Smooth muscle cell (in vitro differentiated cells): Measurements from ENCODE around the gene DNAH12. TPM values are rescaled to one million over a fixed set of nuclear protein-coding genes. Genes with fewer than 3 reads are reported as not detected.
"Not testable (repeated sequence)": the region's sequence is repeated elsewhere in the genome, so short reads cannot be mapped to it uniquely, and the experiment has no call there.

ENCODE experiments used
- DNase-seq: peaks from one replicate; lab custom pipeline; 2025; ENCODE audit not compliant: unreplicated experiment; lab: John Stamatoyannopoulos, UW
- H2AFZ ChIP-seq: fragments of 200-600 bp; sonication (generic); 2 replicates; pipeline ENCODE4 v1.6.0; 2016; ENCODE audit warnings: antibody characterized with exemption, low read depth, mild to moderate bottlenecking
- H3F3A ChIP-seq: fragments of 200-600 bp; sonication (generic); 2 replicates; pipeline ENCODE4 v1.6.0; 2017; ENCODE audit warnings: antibody characterized with exemption, low read depth
- H3K27ac ChIP-seq: fragments of 200-600 bp; sonication (generic); 2 replicates; pipeline ENCODE4 v1.5.1; 2016; ENCODE audit warnings: low read depth, mild to moderate bottlenecking
- H3K27me3 ChIP-seq: fragments of 200-600 bp; sonication (generic); 2 replicates; pipeline ENCODE4 v1.6.1; 2016; ENCODE audit warnings: low read depth, mild to moderate bottlenecking
- H3K36me3 ChIP-seq: fragments of 200-600 bp; sonication (generic); 2 replicates; pipeline ENCODE4 v1.5.1; 2016; ENCODE audit warnings: low read depth
- H3K4me1 ChIP-seq: fragments of 200-600 bp; sonication (generic); 2 replicates; pipeline ENCODE4 v1.5.1; 2016; ENCODE audit warnings: low read depth
- H3K4me2 ChIP-seq: fragments of 200-600 bp; sonication (generic); 2 replicates; pipeline ENCODE4 v1.6.0; 2016; ENCODE audit warnings: mild to moderate bottlenecking
- H3K4me3 ChIP-seq: fragments of 200-600 bp; sonication (generic); 2 replicates; pipeline ENCODE4 v1.5.1; 2016; ENCODE audit warnings: mild to moderate bottlenecking
- H3K79me2 ChIP-seq: fragments of 200-600 bp; sonication (generic); 2 replicates; pipeline ENCODE4 v1.6.0; 2016; ENCODE audit warnings: low read depth, mild to moderate bottlenecking
- H3K9ac ChIP-seq: fragments of 200-600 bp; sonication (generic); 2 replicates; pipeline ENCODE4 v1.6.0; 2016; ENCODE audit warnings: low read depth
- H3K9me3 ChIP-seq: fragments of 200-600 bp; sonication (generic); replicated peaks from 2 replicates; pipeline ENCODE4 v1.5.1; 2016; ENCODE audit warnings: low read depth
- H4K20me1 ChIP-seq: fragments of 200-600 bp; sonication (generic); 2 replicates; pipeline ENCODE4 v1.6.0; 2016; ENCODE audit warnings: low read depth
- WGBS: methylation state at CpG from one replicate; pipeline ENCODE4 v1.1.7; 2016; ENCODE audit warnings: low lambda C conversion rate; 5-methylcytosine and 5-hydroxymethylcytosine counted together
- polyA plus RNA-seq: library from polyadenylated mRNA; unstranded; fragments of >200 nt; fragmentation: Nextera tagmentation; extraction: Ambion mirVana; gene quantifications from 2 replicates; pipeline ENCODE4 v1.2.1, GENCODE V29; 2016
- total RNA-seq: library from RNA; depleted of rRNA; stranded (reverse); fragments of >200 nt; gene quantifications from 2 replicates; pipeline ENCODE4 v1.2.3, GENCODE V29; 2014
- TF ChIP-seq, protein P1 (sequence below): fragments of 200-600 bp; sonication (generic); IDR thresholded peaks from 2 replicates; pipeline ENCODE4 v1.5.1; 2017; ENCODE audit warnings: borderline replicate concordance, mild to moderate bottlenecking, antibody characterized with exemption; ENCODE audit not compliant: insufficient read depth, poor library complexity, severe bottlenecking

Gene DNAH12
- total and polyA plus RNA-seq, 2 experiments from 2014 or later: 0.27 TPM; not detected in 1

DNA sequence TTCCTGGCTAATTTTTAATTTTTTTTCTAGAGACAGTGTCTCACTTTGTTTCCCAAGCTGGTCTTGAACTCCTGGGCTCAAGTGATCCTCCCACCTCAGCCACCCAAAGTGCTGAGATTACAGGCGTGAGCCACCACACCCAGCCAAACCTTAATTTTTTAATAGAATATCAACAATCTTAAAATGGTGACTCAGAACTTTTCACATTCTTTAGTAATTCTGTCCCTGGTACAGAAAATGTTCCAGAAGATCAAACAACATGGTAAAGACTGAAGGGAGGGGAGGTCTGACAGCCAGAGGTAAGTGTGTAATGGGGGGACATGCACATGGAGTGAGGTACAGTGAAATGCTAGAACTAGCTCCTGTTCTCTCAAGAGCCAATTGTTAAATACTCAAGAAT, 38.2 kb downstream of the DNAH12 start:
- Histone ChIP-seq H4K20me1 (no peaks in the 10 kb centered on the region), H3K27ac (no peak overlapping the region)
- 86% methylated on average over 1 of the region's 1 CpG for WGBS

DNA sequence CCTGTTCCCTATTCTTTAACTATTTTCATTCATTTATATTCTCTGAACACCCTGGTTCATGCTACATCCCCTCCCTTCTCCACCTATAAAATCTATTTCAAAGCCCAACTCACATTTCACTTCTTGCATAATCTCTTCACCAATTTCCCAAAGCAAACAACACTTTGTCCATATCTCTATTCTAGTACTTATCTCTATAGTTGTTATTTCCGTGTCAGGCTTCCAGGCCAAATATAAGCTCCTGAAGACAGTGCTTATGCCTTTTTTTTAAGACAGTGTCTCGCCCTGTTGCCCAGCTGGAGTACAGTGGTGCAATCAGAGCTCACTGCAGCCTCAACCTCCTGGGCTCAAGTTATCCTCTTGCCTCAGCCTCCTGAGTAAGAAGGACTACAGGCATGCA, 43.6 kb downstream of the DNAH12 start:
- Histone ChIP-seq H3K9ac (no peak overlapping the region), H3K27me3 (no peaks in the 10 kb centered on the region)
- WGBS: 75% methylated on average over 2 of the region's 2 CpGs

More for the DNA sequence above, 38.2 kb downstream of the DNAH12 start:
- H3K4me2 ChIP-seq: no peak overlapping the region
- no peak overlapping the region for H3K4me3 ChIP-seq
- no peak overlapping the region for H2AFZ ChIP-seq
- H3K79me2 ChIP-seq: no peaks in the 10 kb centered on the region
- H3F3A ChIP-seq: no peaks in the 10 kb centered on the region
- no peak overlapping the region for H3K9ac ChIP-seq
- DNase-seq: no peak
- TF ChIP-seq, protein P1, sequence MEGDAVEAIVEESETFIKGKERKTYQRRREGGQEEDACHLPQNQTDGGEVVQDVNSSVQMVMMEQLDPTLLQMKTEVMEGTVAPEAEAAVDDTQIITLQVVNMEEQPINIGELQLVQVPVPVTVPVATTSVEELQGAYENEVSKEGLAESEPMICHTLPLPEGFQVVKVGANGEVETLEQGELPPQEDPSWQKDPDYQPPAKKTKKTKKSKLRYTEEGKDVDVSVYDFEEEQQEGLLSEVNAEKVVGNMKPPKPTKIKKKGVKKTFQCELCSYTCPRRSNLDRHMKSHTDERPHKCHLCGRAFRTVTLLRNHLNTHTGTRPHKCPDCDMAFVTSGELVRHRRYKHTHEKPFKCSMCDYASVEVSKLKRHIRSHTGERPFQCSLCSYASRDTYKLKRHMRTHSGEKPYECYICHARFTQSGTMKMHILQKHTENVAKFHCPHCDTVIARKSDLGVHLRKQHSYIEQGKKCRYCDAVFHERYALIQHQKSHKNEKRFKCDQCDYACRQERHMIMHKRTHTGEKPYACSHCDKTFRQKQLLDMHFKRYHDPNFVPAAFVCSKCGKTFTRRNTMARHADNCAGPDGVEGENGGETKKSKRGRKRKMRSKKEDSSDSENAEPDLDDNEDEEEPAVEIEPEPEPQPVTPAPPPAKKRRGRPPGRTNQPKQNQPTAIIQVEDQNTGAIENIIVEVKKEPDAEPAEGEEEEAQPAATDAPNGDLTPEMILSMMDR: no peak
- H3K9me3 ChIP-seq: no peaks in the 10 kb centered on the region
- H3K27me3 ChIP-seq: no peaks in the 10 kb centered on the region
- H3K36me3 ChIP-seq: no peaks in the 10 kb centered on the region
- H3K4me1 ChIP-seq: no peaks in the 10 kb centered on the region

DNA sequence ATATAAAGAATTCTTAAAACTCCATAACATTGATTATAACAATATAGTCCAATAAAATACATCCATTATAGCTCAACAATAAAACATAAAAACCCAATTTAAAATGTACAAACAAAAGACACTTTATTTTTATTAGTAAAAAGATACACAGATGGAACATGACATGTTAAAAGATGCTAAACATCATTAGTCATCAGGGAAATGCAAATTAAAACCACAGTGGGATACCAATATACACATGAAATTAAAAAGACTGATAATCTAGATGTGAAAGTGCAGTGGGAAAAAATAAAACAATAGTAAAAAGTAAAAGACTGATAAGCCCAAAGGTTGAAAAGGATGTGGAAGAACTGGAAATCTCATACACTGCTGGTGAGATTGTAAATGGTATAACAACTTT, 46.2 kb downstream of the DNAH12 start:
- H4K20me1 ChIP-seq: no peaks in the 10 kb centered on the region
- no peak overlapping the region for H3K9ac ChIP-seq
- no peak overlapping the region for H3K4me2 ChIP-seq
- H3K27ac ChIP-seq: no peak overlapping the region
- no peaks in the 10 kb centered on the region for H3K79me2 ChIP-seq
- H3K27me3 ChIP-seq: no peaks in the 10 kb centered on the region
- no peaks in the 10 kb centered on the region for H3K4me1 ChIP-seq
- H2AFZ ChIP-seq: no peak overlapping the region
- DNase-seq: no peak
- H3K36me3 ChIP-seq: no peaks in the 10 kb centered on the region
- no peaks in the 10 kb centered on the region for H3K9me3 ChIP-seq
- TF ChIP-seq, protein P1: no peak
- H3K4me3 ChIP-seq: no peak overlapping the region
- no peaks in the 10 kb centered on the region for H3F3A ChIP-seq

More for the DNA sequence above, 43.6 kb downstream of the DNAH12 start:
- DNase-seq: no peak
- Histone ChIP-seq H3K4me3 (no peak overlapping the region), H2AFZ (no peak overlapping the region), H3K27ac (no peak overlapping the region), H3K79me2 (no peaks in the 10 kb centered on the region), H3K36me3 (no peaks in the 10 kb centered on the region), H3F3A (no peaks in the 10 kb centered on the region), H3K4me2 (no peak overlapping the region), H3K4me1 (no peaks in the 10 kb centered on the region), H4K20me1 (no peaks in the 10 kb centered on the region), H3K9me3 (no peaks in the 10 kb centered on the region)
- TF ChIP-seq, protein P1: no peak

DNA sequence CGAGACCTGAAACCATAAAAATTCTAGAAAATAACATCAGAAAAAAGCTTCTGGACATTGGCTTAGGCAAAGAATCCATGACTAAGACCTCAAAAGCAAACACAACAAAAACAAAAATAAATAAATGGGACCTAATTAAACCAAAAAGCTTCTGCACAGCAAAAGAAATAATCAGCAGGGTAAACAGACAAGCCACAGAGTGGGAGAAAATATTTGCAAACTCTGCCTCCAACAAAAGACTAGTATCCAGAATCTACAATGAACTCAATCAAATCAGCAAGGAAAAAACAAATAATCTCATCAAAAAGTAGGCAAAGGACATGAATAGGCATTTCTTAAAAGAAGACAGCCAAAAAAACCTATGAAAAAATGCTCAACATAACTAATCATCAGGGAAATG, 59.6 kb downstream of the DNAH12 start:
- H3K27ac ChIP-seq: no peak overlapping the region
- no peaks in the 10 kb centered on the region for H3K79me2 ChIP-seq
- H3K4me3 ChIP-seq: no peak overlapping the region
- H3K36me3 ChIP-seq: no peaks in the 10 kb centered on the region
- no peaks in the 10 kb centered on the region for H3K4me1 ChIP-seq
- no peak for DNase-seq
- H2AFZ ChIP-seq: no peak overlapping the region
- H3K9me3 ChIP-seq: no peaks in the 10 kb centered on the region
- no peaks in the 10 kb centered on the region for H4K20me1 ChIP-seq
- 69% methylated on average over 1 of the region's 1 CpG for WGBS
- no peaks in the 10 kb centered on the region for H3F3A ChIP-seq
- no peak overlapping the region for H3K4me2 ChIP-seq
- no peak overlapping the region for H3K9ac ChIP-seq
- H3K27me3 ChIP-seq: no peaks in the 10 kb centered on the region
- TF ChIP-seq, protein P1: no peak

DNA sequence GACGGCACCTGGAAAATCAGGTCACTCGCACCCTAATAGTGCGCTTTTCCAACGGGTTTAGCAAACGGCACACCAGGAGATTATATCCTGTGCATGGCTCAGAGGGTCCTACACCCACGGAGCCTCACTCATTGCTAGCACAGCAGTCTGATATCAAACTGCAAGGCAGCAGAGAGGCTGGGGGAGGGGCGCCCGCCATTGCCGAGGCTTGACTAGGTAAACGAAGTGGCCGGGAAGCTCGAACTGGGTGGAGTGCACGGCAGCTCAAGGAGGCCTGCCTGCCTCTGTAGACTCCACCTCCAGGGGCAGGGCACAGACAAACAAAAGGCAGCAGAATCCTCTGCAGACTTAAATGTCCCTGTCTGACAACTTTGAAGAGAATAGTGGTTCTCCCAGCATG, 67.0 kb downstream of the DNAH12 start:
- not testable (repeated sequence) for H3K4me1 ChIP-seq, H3K9ac ChIP-seq, H3K36me3 ChIP-seq, H3K79me2 ChIP-seq, H3K4me2 ChIP-seq, H3K27ac ChIP-seq, DNase-seq, H4K20me1 ChIP-seq, H3K27me3 ChIP-seq, H3K9me3 ChIP-seq, H3K4me3 ChIP-seq, H2AFZ ChIP-seq, H3F3A ChIP-seq
- 93% methylated on average over 13 of the region's 13 CpGs for WGBS
